Loucy (cell line): ENCODE measurements around the gene ABTB2.
A peak's percentile ranks its signal among the peaks of the same experiment; 100 is the strongest.

Experiments
- H2AFZ ChIP-seq: fragments of 200-600 bp; sonication (generic); 2 replicates; pipeline ENCODE4 v1.6.0; 2016; ENCODE audit warnings: antibody characterized with exemption, mild to moderate bottlenecking, low read length, moderate library complexity
- H3F3A ChIP-seq: fragments of 200-600 bp; 2 replicates; pipeline ENCODE4 v1.6.0; 2016; ENCODE audit warnings: antibody characterized with exemption, low read depth, mild to moderate bottlenecking
- H3K27me3 ChIP-seq: fragments of 200-600 bp; sonication (generic); 2 replicates; pipeline ENCODE4 v1.6.1; 2014; ENCODE audit warnings: low read length, mild to moderate bottlenecking; ENCODE audit not compliant: insufficient read depth, poor library complexity, severe bottlenecking
- H3K36me3 ChIP-seq: fragments of 200-600 bp; sonication (generic); 2 replicates; pipeline ENCODE4 v1.6.1; 2016; ENCODE audit warnings: low read length; ENCODE audit not compliant: insufficient read depth
- H3K4me1 ChIP-seq: fragments of 200-600 bp; sonication (generic); 2 replicates; pipeline ENCODE4 v1.5.1; 2014; ENCODE audit warnings: low read length, mild to moderate bottlenecking; ENCODE audit not compliant: insufficient read depth, poor library complexity, severe bottlenecking
- H3K4me2 ChIP-seq: fragments of 200-600 bp; sonication (generic); 2 replicates; pipeline ENCODE4 v1.6.0; 2014; ENCODE audit warnings: antibody characterized with exemption, low read length, low read depth, mild to moderate bottlenecking; ENCODE audit not compliant: poor library complexity, severe bottlenecking
- H3K4me3 ChIP-seq: fragments of 200-600 bp; sonication (generic); 2 replicates; pipeline ENCODE4 v1.5.1; 2014; ENCODE audit warnings: low read length, mild to moderate bottlenecking, mixed read lengths; ENCODE audit not compliant: poor library complexity, severe bottlenecking
- H3K79me2 ChIP-seq: fragments of 200-600 bp; sonication (generic); 2 replicates; pipeline ENCODE4 v1.6.1; 2014; ENCODE audit warnings: low read length; ENCODE audit not compliant: insufficient read depth
- H3K9ac ChIP-seq: fragments of 200-600 bp; sonication (generic); 2 replicates; pipeline ENCODE4 v1.6.0; 2014; ENCODE audit warnings: mild to moderate bottlenecking, low read depth, low read length, moderate library complexity; ENCODE audit not compliant: poor library complexity, severe bottlenecking
- H3K9me2 ChIP-seq: fragments of 200-600 bp; sonication (generic); replicated peaks from 2 replicates; pipeline ENCODE4 v1.6.1; 2016; ENCODE audit warnings: low read depth, low read length, mixed read lengths
- H3K9me3 ChIP-seq: fragments of 200-600 bp; sonication (generic); 2 replicates; pipeline ENCODE4 v1.6.1; 2014; ENCODE audit warnings: mild to moderate bottlenecking, antibody characterized with exemption, low read length, low read depth; ENCODE audit not compliant: insufficient read depth
- H4K20me1 ChIP-seq: fragments of 200-600 bp; sonication (generic); 2 replicates; pipeline ENCODE4 v1.6.0; 2014; ENCODE audit warnings: antibody characterized with exemption, low read length, mild to moderate bottlenecking; ENCODE audit not compliant: insufficient read depth, poor library complexity, severe bottlenecking
- EZH2phosphoT487 ChIP-seq: fragments of 200-600 bp; IDR thresholded peaks from 2 replicates; pipeline ENCODE4 v1.6.1; 2018; ENCODE audit warnings: antibody characterized with exemption, mild to moderate bottlenecking, moderate library complexity, borderline replicate concordance
- TF ChIP-seq, protein P1 (sequence below): fragments of 200-600 bp; sonication (generic); conservative IDR thresholded peaks from 2 replicates; pipeline ENCODE4 v1.5.1; 2014; ENCODE audit warnings: mild to moderate bottlenecking, antibody characterized with exemption, low read length

The ABTB2 gene

DNA sequence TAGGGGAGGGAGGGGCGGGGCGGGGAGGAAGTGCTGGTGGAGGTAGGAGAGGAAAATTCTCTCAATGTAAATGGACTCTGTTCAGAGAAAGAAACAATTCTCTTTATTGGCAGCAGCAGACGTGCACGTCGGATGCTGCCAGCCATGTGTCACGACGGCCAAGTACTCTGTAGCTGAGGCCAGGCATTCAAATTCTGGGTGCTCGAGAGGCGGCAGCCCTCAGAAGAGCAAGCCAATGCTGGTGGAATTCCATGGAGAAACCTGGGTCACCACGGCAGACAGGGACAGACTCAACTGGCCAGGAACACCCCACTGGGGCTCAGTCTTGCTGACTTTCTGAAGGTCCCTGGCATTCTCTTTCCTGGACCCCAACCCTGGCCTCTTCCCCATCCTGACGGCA is 90.8 kb downstream of the ABTB2 start:
- no peak overlapping the region for H3K4me3 ChIP-seq
- peaks cover 5% of the 10 kb centered on the region; the same call in 1 of the 2 replicates for H3F3A ChIP-seq
- H3K4me2 ChIP-seq = peak overlapping the region; percentile 56
- no peaks in the 10 kb centered on the region for H3K27me3 ChIP-seq
- no peaks in the 10 kb centered on the region for H3K9me2 ChIP-seq
- H2AFZ ChIP-seq = no peak overlapping the region; the same call in 1 of the 2 replicates
- no peaks in the 10 kb centered on the region for H3K36me3 ChIP-seq
- no peaks in the 10 kb centered on the region for H3K9me3 ChIP-seq
- H3K79me2 ChIP-seq = no peaks in the 10 kb centered on the region
- TF ChIP-seq, protein P1, sequence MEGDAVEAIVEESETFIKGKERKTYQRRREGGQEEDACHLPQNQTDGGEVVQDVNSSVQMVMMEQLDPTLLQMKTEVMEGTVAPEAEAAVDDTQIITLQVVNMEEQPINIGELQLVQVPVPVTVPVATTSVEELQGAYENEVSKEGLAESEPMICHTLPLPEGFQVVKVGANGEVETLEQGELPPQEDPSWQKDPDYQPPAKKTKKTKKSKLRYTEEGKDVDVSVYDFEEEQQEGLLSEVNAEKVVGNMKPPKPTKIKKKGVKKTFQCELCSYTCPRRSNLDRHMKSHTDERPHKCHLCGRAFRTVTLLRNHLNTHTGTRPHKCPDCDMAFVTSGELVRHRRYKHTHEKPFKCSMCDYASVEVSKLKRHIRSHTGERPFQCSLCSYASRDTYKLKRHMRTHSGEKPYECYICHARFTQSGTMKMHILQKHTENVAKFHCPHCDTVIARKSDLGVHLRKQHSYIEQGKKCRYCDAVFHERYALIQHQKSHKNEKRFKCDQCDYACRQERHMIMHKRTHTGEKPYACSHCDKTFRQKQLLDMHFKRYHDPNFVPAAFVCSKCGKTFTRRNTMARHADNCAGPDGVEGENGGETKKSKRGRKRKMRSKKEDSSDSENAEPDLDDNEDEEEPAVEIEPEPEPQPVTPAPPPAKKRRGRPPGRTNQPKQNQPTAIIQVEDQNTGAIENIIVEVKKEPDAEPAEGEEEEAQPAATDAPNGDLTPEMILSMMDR = no peak
- TF ChIP-seq EZH2phosphoT487 = no peak
- no peaks in the 10 kb centered on the region for H4K20me1 ChIP-seq
- peaks cover 71% of the 10 kb centered on the region for H3K4me1 ChIP-seq
- H3K9ac ChIP-seq = peak overlapping the region; percentile 53

- peaks cover 5% of the 10 kb centered on the region; the same call in 1 of the 2 replicates for H3F3A ChIP-seq
- H4K20me1 ChIP-seq = no peaks in the 10 kb centered on the region
- peak overlapping the region; percentile 56 for H3K4me2 ChIP-seq
- H3K79me2 ChIP-seq = no peaks in the 10 kb centered on the region
- peak overlapping the region; percentile 5; the same call in 1 of the 2 replicates for H2AFZ ChIP-seq
- H3K9ac ChIP-seq = peak overlapping the region; percentile 53
- H3K36me3 ChIP-seq = no peaks in the 10 kb centered on the region
- no peaks in the 10 kb centered on the region for H3K27me3 ChIP-seq
- peaks cover 73% of the 10 kb centered on the region for H3K4me1 ChIP-seq
- H3K9me3 ChIP-seq = no peaks in the 10 kb centered on the region
- H3K9me2 ChIP-seq = no peaks in the 10 kb centered on the region
- H3K4me3 ChIP-seq = peak overlapping the region; percentile 51
- TF ChIP-seq EZH2phosphoT487 = no peak
- TF ChIP-seq, protein P1 = no peak
Measured at GRCh38 chr11:34266090-34266912, 91.5 kb downstream of the ABTB2 start.

DNA sequence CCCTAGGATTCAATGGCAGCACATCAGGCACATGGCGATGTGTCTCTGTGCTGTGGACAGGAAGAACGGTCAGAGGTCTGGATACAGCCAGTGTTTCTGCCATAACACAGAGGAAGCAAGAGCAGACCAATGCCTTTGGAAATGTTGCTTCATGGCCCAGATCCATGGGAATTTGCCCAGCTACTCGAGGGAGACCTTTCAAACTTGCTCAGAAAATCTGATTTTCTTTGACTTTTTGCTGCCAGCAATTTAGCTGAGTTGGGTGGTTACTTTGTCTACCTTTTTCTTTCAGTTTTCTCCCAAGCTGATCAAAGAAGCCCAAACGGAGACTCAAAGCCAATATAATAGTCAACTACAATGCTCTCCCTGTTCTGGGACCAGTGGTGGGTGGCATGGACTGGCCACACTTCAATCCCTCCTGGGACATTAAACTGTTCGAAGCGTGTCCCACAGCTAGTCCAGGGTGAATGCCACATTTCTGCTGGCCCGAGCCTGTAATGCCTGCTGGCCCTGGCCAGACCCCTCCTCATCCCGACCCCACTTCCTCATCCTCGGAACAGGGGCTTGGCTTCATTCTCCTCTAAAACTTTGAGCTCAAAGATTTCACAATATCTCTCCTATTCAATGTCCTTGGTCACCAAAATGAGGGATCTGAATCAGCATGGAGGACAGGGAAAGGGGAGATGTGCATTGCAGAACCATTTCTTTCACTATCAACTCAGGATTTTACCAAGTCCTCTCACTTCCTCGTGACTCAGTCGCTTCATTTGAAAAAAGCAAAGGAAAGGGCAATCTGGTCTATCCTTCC is 93.3 kb downstream of the ABTB2 start:
- Histone ChIP-seq H3K27me3 (no peaks in the 10 kb centered on the region), H3K36me3 (no peaks in the 10 kb centered on the region), H3K9me3 (no peaks in the 10 kb centered on the region), H2AFZ (no peak overlapping the region), H4K20me1 (no peaks in the 10 kb centered on the region), H3F3A (peaks cover 5% of the 10 kb centered on the region; the same call in 1 of the 2 replicates), H3K9ac (no peak overlapping the region), H3K4me1 (peaks cover 65% of the 10 kb centered on the region), H3K4me2 (no peak overlapping the region), H3K4me3 (no peak overlapping the region), H3K79me2 (no peaks in the 10 kb centered on the region), H3K9me2 (no peaks in the 10 kb centered on the region)
- TF ChIP-seq EZH2phosphoT487 = no peak
